GM21381 (cell line): Measurements from ENCODE around the gene C19orf38.
"Not testable (repeated sequence)": the region's sequence is repeated elsewhere in the genome, so short reads cannot be mapped to it uniquely, and the experiment has no call there.

ENCODE experiments used
- ATAC-seq: cut with Tn5 transposase; IDR thresholded peaks from one replicate; pipeline ENCODE4 v1.9.1; 2021; ENCODE audit warnings: mild to moderate bottlenecking, moderate library complexity; ENCODE audit not compliant: unreplicated experiment

C19orf38 gene

GRCh38 chr19:10872546-10873107, 24.4 kb downstream of the C19orf38 start:
- ATAC-seq, result no peak

- ATAC-seq, result no peak
Observed at GRCh38 chr19:10874024-10874423, 25.8 kb downstream of the C19orf38 start.

- peak; percentile 46 for ATAC-seq
Observed at GRCh38 chr19:10876459-10877240, 28.4 kb downstream of the C19orf38 start.

- not testable (repeated sequence) for ATAC-seq
Observed at GRCh38 chr19:10877608-10878007, 29.4 kb downstream of the C19orf38 start.

- ATAC-seq, result no peak
Observed at GRCh38 chr19:10878253-10878652, 30.0 kb downstream of the C19orf38 start.

- no peak for ATAC-seq
Observed at GRCh38 chr19:10881403-10882107, 33.3 kb downstream of the C19orf38 start.

- no peak for ATAC-seq
Observed at GRCh38 chr19:10882108-10882457, 33.9 kb downstream of the C19orf38 start.

GRCh38 chr19:10884274-10884673, 36.1 kb downstream of the C19orf38 start:
- no peak for ATAC-seq

GRCh38 chr19:10885201-10886169, 37.3 kb downstream of the C19orf38 start:
- ATAC-seq, result no peak

- ATAC-seq, result no peak
Observed at GRCh38 chr19:10887616-10888367, 39.6 kb downstream of the C19orf38 start.

GRCh38 chr19:10888421-10888866, 40.2 kb downstream of the C19orf38 start:
- ATAC-seq, result no peak

GRCh38 chr19:10889880-10890279, 41.7 kb downstream of the C19orf38 start:
- ATAC-seq, result no peak

- ATAC-seq, result no peak
Observed at GRCh38 chr19:10891405-10892086, 43.3 kb downstream of the C19orf38 start.

GRCh38 chr19:10892256-10892655, 44.0 kb downstream of the C19orf38 start:
- no peak for ATAC-seq

GRCh38 chr19:10894911-10895213, 46.6 kb downstream of the C19orf38 start:
- no peak for ATAC-seq

GRCh38 chr19:10895363-10895762, 47.1 kb downstream of the C19orf38 start:
- no peak for ATAC-seq

- no peak for ATAC-seq
Observed at GRCh38 chr19:10895920-10896319, 47.7 kb downstream of the C19orf38 start.

- ATAC-seq, result no peak
Observed at GRCh38 chr19:10896851-10897526, 48.8 kb downstream of the C19orf38 start.

- ATAC-seq, result no peak
Observed at GRCh38 chr19:10898633-10899032, 50.4 kb downstream of the C19orf38 start.
